GM23338 (cell line): Measurements from ENCODE around the gene SUMF1. TPM values are rescaled to one million over a fixed set of nuclear protein-coding genes. Genes with fewer than 3 reads are reported as not detected.

Experiments used
- ATAC-seq: fragments of 200-7000 bp; cut with Tn5 transposase; 3 replicates; pipeline ENCODE4 v1.9.1; 2020
- DNase-seq: peaks from one replicate; pipeline ENCODE4 v3.0.0-alpha.2; 2015; ENCODE audit warnings: low spot score
- H2AFZ ChIP-seq: fragments of 200-600 bp; sonication (generic); 2 replicates; pipeline ENCODE4 v1.8.0; 2016; ENCODE audit warnings: antibody characterized with exemption, mild to moderate bottlenecking, moderate library complexity
- H3F3A ChIP-seq: fragments of 200-600 bp; sonication (generic); replicated peaks from 2 replicates; pipeline ENCODE4 v1.8.0; 2017; ENCODE audit warnings: antibody characterized with exemption, mixed run types, low read depth
- H3K27ac ChIP-seq: fragments of 200-600 bp; sonication (generic); 2 replicates; pipeline ENCODE4 v1.6.1; 2016; ENCODE audit warnings: low read depth
- H3K27me3 ChIP-seq: fragments of 200-600 bp; sonication (generic); 2 replicates; pipeline ENCODE4 v1.8.0; 2016; ENCODE audit warnings: mild to moderate bottlenecking, mixed run types, moderate library complexity; ENCODE audit not compliant: insufficient read depth
- H3K36me3 ChIP-seq: fragments of 200-600 bp; sonication (generic); 2 replicates; pipeline ENCODE4 v1.8.0; 2016; ENCODE audit warnings: mild to moderate bottlenecking; ENCODE audit not compliant: insufficient read depth
- H3K4me1 ChIP-seq: fragments of 200-600 bp; sonication (generic); 2 replicates; pipeline ENCODE4 v1.8.0; 2016; ENCODE audit warnings: mild to moderate bottlenecking, moderate library complexity; ENCODE audit not compliant: insufficient read depth
- H3K4me2 ChIP-seq: fragments of 200-600 bp; sonication (generic); 2 replicates; pipeline ENCODE4 v1.7.1; 2017; ENCODE audit warnings: mixed run types
- H3K4me3 ChIP-seq: fragments of 200-600 bp; sonication (generic); 2 replicates; pipeline ENCODE4 v1.6.1; 2016; ENCODE audit warnings: mixed run types
- H3K79me2 ChIP-seq: fragments of 200-600 bp; sonication (generic); replicated peaks from 2 replicates; pipeline ENCODE4 v1.8.0; 2017; ENCODE audit warnings: mild to moderate bottlenecking; ENCODE audit not compliant: insufficient read depth
- H3K9me2 ChIP-seq: fragments of 200-600 bp; sonication (generic); 2 replicates; pipeline ENCODE4 v1.8.0; 2017; ENCODE audit not compliant: insufficient read depth
- H4K20me1 ChIP-seq: fragments of 200-600 bp; sonication (generic); replicated peaks from 2 replicates; pipeline ENCODE4 v1.8.0; 2017; ENCODE audit warnings: mild to moderate bottlenecking; ENCODE audit not compliant: insufficient read depth
- H3K27ac Mint-ChIP-seq: 2 replicates; pipeline ENCODE4 v1.8.0; 2020; ENCODE audit warnings: inconsistent platforms, mild to moderate bottlenecking, moderate library complexity, mixed read lengths
- H3K27me3 Mint-ChIP-seq: 3 replicates; pipeline ENCODE4 v1.8.0; 2022; ENCODE audit warnings: low read depth, mild to moderate bottlenecking, moderate library complexity, mixed read lengths, inconsistent platforms; ENCODE audit not compliant: insufficient read depth, poor library complexity
- H3K36me3 Mint-ChIP-seq: 3 replicates; pipeline ENCODE4 v1.8.0; 2021; ENCODE audit warnings: low read depth, mild to moderate bottlenecking, inconsistent platforms, moderate library complexity, mixed read lengths
- H3K4me1 Mint-ChIP-seq: 3 replicates; pipeline ENCODE4 v1.8.0; 2020; ENCODE audit warnings: mild to moderate bottlenecking, inconsistent platforms, mixed read lengths
- H3K4me3 Mint-ChIP-seq: 3 replicates; pipeline ENCODE4 v1.8.0; 2021; ENCODE audit warnings: moderate library complexity, mild to moderate bottlenecking, inconsistent platforms, mixed read lengths
- H3K9me3 Mint-ChIP-seq: 3 replicates; pipeline ENCODE4 v1.8.0; 2020; ENCODE audit warnings: moderate library complexity, mild to moderate bottlenecking, inconsistent platforms, mixed read lengths
- EZH2 ChIP-seq: fragments of 200-600 bp; sonication (generic); IDR thresholded peaks from one replicate; pipeline ENCODE4 v1.8.0; 2017; ENCODE audit warnings: antibody characterized with exemption, mild to moderate bottlenecking, low read depth; ENCODE audit not compliant: unreplicated experiment
- JUNB ChIP-seq: IDR thresholded peaks from one replicate; pipeline ENCODE4 v1.6.1; 2016; ENCODE audit warnings: antibody characterized with exemption; ENCODE audit not compliant: unreplicated experiment
- STAT1 ChIP-seq: IDR thresholded peaks from one replicate; pipeline ENCODE4 v1.6.1; 2016; ENCODE audit warnings: antibody characterized with exemption; ENCODE audit not compliant: unreplicated experiment
- ZNF114 ChIP-seq: fragments of 250-450 bp; sonication (Bioruptor Pico); IDR thresholded peaks from 2 replicates; pipeline ENCODE4 v1.5.0; 2020; ENCODE audit warnings: mild to moderate bottlenecking, moderate library complexity
- ZNF331 ChIP-seq: fragments of 250-450 bp; sonication (Bioruptor Pico); IDR thresholded peaks from 2 replicates; pipeline ENCODE4 v1.5.0; 2020; ENCODE audit warnings: low read depth, mild to moderate bottlenecking, moderate library complexity
- polyA plus RNA-seq: library from polyadenylated mRNA; unstranded; fragments of >200 nt; fragmentation: Nextera tagmentation; extraction: Ambion mirVana; gene quantifications from 2 replicates; pipeline ENCODE4 v1.2.1, GENCODE V29; 2016
- total RNA-seq: library from RNA; depleted of rRNA; stranded (reverse); fragments of >200 nt; shearing (Covaris generic); gene quantifications from 2 replicates; pipeline ENCODE4 v1.2.3, GENCODE V29; 2014
- TF ChIP-seq, protein P1 (sequence below): fragments of 250-450 bp; sonication (Bioruptor Pico); IDR thresholded peaks from 2 replicates; pipeline ENCODE4 v1.5.0; 2020; ENCODE audit warnings: mild to moderate bottlenecking, moderate library complexity
- TF ChIP-seq, protein P2 (sequence below), 2 experiments: fragments of 200-600 bp in 1 of 2; sonication (generic) in 1 of 2; conservative IDR thresholded peaks; 2 replicates each; pipeline versions ENCODE4 v1.5.1 to v1.6.1; 2016 to 2017; ENCODE audit warnings: antibody characterized with exemption in 2 of 2, low read depth in 2 of 2, mild to moderate bottlenecking in 2 of 2, moderate library complexity in 1 of 2

The SUMF1 gene
- total and polyA plus RNA-seq, 2 experiments from 2014 or later, result 6.9 to 20.3 TPM

DNA sequence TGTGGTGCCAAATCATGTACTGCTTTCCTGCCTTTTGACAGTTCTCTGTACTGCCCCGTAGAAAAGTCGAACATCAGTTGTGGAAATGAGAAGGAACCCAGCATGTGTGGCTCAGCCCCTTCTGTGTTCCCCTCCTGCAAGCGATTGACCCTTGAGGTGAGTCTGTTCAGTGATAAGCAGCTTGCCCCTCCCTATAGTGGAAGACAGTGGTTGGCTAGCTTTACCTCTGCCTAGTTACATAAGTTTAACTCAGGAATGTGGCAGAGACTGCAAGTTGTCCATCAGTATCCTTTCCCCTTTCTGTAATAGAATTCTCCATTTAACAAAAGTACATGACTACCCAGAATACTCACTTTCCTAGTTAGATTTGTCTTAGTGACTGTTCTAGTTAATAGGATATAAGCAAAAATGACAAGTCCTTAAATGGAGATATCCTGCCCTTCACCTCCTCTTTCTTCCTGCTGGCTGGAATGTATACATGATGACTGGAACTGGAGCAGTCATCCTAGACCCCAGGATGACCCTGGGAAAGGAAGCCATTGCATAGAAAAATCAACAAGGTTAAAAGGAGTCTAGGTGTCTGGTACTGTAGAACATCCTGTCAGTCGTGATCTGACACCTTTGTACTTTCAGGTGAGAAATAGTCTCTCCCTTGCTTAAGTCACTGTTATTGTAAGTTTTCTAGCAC, 153.3 kb downstream of the SUMF1 start:
- H4K20me1 ChIP-seq, result no peaks in the 10 kb centered on the region; the same call in 1 of the 2 replicates
- no peak overlapping the region for H2AFZ ChIP-seq
- no peaks in the 10 kb centered on the region for H3K9me2 ChIP-seq
- H3K4me1 ChIP-seq, result peaks cover 23% of the 10 kb centered on the region
- DNase-seq, result no peak
- ATAC-seq, result no peak
- H3K36me3 Mint-ChIP-seq, result peaks cover 37% of the 10 kb centered on the region
- no peak overlapping the region for H3K4me3 Mint-ChIP-seq
- H3K36me3 ChIP-seq, result 0 out of 2 replicates have a peak, but pooled peaks cover 3% of the 10 kb centered on the region
- no peak overlapping the region for H3K4me3 ChIP-seq
- no peaks in the 10 kb centered on the region for H3F3A ChIP-seq
- H3K27ac ChIP-seq, result no peak overlapping the region
- TF ChIP-seq EZH2 (no peak), STAT1 (no peak), ZNF331 (CRISPR knock-in tag) (no peak), JUNB (no peak), ZNF114 (CRISPR knock-in tag) (no peak)
- TF ChIP-seq, protein P1, sequence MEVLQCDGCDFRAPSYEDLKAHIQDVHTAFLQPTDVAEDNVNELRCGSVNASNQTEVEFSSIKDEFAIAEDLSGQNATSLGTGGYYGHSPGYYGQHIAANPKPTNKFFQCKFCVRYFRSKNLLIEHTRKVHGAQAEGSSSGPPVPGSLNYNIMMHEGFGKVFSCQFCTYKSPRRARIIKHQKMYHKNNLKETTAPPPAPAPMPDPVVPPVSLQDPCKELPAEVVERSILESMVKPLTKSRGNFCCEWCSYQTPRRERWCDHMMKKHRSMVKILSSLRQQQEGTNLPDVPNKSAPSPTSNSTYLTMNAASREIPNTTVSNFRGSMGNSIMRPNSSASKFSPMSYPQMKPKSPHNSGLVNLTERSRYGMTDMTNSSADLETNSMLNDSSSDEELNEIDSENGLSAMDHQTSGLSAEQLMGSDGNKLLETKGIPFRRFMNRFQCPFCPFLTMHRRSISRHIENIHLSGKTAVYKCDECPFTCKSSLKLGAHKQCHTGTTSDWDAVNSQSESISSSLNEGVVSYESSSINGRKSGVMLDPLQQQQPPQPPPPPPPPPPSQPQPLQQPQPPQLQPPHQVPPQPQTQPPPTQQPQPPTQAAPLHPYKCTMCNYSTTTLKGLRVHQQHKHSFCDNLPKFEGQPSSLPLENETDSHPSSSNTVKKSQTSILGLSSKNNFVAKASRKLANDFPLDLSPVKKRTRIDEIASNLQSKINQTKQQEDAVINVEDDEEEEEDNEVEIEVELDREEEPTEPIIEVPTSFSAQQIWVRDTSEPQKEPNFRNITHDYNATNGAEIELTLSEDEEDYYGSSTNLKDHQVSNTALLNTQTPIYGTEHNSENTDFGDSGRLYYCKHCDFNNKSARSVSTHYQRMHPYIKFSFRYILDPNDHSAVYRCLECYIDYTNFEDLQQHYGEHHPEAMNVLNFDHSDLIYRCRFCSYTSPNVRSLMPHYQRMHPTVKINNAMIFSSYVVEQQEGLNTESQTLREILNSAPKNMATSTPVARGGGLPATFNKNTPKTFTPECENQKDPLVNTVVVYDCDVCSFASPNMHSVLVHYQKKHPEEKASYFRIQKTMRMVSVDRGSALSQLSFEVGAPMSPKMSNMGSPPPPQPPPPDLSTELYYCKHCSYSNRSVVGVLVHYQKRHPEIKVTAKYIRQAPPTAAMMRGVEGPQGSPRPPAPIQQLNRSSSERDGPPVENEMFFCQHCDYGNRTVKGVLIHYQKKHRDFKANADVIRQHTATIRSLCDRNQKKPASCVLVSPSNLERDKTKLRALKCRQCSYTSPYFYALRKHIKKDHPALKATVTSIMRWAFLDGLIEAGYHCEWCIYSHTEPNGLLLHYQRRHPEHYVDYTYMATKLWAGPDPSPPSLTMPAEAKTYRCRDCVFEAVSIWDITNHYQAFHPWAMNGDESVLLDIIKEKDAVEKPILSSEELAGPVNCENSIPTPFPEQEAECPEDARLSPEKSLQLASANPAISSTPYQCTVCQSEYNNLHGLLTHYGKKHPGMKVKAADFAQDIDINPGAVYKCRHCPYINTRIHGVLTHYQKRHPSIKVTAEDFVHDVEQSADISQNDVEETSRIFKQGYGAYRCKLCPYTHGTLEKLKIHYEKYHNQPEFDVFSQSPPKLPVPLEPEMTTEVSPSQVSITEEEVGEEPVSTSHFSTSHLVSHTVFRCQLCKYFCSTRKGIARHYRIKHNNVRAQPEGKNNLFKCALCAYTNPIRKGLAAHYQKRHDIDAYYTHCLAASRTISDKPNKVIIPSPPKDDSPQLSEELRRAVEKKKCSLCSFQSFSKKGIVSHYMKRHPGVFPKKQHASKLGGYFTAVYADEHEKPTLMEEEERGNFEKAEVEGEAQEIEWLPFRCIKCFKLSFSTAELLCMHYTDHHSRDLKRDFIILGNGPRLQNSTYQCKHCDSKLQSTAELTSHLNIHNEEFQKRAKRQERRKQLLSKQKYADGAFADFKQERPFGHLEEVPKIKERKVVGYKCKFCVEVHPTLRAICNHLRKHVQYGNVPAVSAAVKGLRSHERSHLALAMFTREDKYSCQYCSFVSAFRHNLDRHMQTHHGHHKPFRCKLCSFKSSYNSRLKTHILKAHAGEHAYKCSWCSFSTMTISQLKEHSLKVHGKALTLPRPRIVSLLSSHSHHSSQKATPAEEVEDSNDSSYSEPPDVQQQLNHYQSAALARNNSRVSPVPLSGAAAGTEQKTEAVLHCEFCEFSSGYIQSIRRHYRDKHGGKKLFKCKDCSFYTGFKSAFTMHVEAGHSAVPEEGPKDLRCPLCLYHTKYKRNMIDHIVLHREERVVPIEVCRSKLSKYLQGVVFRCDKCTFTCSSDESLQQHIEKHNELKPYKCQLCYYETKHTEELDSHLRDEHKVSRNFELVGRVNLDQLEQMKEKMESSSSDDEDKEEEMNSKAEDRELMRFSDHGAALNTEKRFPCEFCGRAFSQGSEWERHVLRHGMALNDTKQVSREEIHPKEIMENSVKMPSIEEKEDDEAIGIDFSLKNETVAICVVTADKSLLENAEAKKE (CRISPR knock-in tag), result no peak
- TF ChIP-seq, protein P2, sequence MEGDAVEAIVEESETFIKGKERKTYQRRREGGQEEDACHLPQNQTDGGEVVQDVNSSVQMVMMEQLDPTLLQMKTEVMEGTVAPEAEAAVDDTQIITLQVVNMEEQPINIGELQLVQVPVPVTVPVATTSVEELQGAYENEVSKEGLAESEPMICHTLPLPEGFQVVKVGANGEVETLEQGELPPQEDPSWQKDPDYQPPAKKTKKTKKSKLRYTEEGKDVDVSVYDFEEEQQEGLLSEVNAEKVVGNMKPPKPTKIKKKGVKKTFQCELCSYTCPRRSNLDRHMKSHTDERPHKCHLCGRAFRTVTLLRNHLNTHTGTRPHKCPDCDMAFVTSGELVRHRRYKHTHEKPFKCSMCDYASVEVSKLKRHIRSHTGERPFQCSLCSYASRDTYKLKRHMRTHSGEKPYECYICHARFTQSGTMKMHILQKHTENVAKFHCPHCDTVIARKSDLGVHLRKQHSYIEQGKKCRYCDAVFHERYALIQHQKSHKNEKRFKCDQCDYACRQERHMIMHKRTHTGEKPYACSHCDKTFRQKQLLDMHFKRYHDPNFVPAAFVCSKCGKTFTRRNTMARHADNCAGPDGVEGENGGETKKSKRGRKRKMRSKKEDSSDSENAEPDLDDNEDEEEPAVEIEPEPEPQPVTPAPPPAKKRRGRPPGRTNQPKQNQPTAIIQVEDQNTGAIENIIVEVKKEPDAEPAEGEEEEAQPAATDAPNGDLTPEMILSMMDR (conservative IDR thresholded peaks at IDR 0.05; ENCODE audit: low read depth in 2 of 2), result no peak
- peaks cover 7% of the 10 kb centered on the region for H3K9me3 Mint-ChIP-seq
- peaks cover 18% of the 10 kb centered on the region for H3K79me2 ChIP-seq
- H3K27me3 ChIP-seq, result no peaks in the 10 kb centered on the region
- H3K27ac Mint-ChIP-seq, result no peak overlapping the region
- H3K27me3 Mint-ChIP-seq, result no peaks in the 10 kb centered on the region
- H3K4me1 Mint-ChIP-seq, result peaks cover 25% of the 10 kb centered on the region
- H3K4me2 ChIP-seq, result no peak overlapping the region
